NCI-H187 treated with DMSO at 0.1 percent for 48 hours (cell line): ENCODE data around the gene PMEPA1.
"Not testable (repeated sequence)": the region's sequence is repeated elsewhere in the genome, so short reads cannot be mapped to it uniquely, and the experiment has no call there.

ENCODE experiments used
- DNase-seq: peaks from one replicate; lab custom pipeline; 2025; lab: John Stamatoyannopoulos, UW

Gene PMEPA1

DNA sequence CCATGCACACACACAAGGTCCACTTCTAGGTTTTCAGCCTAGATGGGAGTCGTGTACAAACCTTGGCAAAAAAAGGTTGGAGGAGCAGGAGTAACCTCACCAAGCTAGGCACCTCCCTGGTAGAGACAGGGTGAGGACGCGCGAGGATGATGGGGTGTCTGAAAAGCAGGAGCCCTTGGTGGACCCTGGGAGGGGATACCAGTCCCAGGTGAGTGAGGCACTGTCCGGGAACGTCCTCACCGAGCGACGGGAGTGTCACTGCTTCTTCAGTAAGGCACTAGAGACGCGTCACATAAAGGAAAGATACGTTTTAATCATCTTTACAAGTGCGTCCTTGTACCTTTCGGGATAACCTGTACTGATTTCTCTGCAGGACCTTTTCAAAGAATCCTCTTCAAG lies 60.2 kb downstream of the PMEPA1 start:
- DNase-seq, result no peak

DNA sequence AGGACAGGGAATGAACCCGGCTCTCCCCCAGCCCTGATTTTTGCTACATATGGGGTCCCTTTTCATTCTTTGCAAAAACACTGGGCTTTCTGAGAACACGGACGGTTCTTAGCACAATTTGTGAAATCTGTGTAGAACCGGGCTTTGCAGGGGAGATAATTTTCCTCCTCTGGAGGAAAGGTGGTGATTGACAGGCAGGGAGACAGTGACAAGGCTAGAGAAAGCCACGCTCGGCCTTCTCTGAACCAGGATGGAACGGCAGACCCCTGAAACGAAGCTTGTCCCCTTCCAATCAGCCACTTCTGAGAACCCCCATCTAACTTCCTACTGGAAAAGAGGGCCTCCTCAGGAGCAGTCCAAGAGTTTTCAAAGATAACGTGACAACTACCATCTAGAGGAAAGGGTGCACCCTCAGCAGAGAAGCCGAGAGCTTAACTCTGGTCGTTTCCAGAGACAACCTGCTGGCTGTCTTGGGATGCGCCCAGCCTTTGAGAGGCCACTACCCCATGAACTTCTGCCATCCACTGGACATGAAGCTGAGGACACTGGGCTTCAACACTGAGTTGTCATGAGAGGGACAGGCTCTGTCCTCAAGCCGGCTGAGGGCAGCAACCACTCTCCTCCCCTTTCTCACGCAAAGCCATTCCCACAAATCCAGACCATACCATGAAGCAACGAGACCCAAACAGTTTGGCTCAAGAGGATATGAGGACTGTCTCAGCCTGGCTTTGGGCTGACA lies 60.8 kb downstream of the PMEPA1 start:
- no peak for DNase-seq

DNA sequence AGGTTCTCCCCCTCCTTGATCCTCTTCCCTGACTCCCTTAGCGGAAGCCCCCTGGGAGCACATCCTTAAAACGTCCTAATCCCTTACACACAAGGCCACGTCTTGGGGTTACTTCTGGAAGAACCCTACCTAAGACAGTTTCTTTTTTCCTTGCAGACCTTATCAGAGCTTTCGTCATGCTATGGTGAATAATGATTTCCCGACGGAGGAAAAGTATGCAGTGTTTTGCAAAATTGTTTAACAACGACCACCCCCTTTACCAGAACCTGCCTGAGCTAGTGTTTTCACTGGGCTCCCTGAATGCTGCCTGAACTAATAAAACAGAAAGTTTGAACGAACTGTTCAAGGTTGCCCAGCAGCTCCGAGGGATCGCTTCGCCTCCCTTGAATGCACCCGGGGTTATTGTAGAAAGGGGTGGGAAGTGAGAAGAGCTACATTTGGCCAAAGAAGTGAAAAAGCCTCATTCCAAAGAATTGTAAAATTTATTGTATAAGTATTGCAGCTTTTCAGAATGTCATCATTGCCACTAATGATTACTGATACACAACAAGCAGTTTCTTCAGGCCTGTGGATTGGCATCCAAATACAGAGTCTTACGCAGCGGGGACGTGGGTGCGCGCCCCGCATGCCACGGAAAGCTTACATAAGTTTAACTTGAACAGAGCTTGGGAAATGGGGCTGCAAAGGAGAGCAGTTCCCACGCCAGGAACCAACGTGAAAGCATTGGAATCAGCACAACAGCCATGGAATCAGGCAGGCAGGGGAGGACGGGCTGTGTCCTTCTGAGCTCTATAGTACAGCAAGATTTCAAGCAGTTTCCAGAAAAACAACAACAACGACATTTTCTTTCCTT lies 61.7 kb downstream of the PMEPA1 start:
- no peak for DNase-seq

DNA sequence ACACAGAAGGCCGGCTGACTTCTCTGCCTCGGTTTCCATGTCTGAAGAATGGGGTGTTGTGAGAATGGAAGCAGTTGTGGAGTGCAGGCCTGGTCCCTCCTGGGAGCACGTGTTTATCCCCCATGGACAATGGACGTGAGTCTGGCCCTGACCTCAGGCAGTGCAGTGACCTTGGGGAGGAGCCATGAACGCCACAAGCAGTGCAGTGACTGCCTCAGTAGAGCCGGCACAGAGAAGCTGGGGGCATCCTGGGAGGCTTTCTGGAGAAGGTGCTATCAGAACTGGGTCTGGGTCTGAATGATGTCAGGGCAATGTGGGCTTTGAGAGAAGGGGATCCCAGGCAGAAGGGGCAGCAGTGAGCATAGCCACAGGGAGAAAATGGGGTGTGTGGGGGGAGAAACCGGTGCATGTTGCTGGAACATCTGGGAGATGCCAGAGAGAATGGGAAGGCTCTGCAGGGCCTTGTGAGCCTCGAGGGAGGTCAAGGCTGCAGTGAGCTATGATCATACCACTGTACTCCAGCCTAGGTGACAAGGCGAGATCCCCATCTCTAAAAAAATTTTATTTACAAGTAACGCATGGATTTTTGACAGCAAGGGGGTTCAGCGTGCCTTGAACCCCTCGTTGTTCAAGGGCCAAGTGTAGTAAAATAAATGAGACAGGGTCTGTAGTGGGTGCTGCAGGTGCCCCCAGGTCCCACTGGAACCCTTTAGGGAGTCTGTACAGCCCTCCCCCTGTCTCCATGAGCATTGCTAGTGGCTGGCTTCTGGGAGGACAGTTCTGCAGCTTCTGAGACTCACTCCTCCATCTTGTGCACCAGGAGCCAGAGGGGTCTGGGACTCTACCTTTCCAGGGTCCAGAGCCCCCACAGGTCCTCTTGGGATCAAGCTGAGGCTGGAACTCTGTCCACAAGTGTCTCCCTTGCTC lies 62.5 kb downstream of the PMEPA1 start:
- no peak for DNase-seq

DNA sequence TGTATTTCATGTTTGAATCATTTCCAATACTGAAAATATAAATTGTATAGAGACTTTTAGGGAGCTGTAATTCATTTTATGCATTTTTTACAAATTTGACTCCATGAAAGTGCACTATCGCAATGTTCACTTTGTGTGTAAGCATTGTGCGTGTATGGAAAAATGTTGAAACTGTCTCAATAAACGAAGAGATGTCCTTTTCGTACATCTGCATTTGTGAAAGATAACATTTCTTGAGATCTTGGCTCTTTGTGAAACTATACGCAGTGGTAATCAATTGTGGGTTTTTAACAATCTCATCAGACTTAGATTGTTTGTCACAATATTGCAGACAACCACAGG lies 70.9 kb downstream of the PMEPA1 start:
- no peak for DNase-seq

DNA sequence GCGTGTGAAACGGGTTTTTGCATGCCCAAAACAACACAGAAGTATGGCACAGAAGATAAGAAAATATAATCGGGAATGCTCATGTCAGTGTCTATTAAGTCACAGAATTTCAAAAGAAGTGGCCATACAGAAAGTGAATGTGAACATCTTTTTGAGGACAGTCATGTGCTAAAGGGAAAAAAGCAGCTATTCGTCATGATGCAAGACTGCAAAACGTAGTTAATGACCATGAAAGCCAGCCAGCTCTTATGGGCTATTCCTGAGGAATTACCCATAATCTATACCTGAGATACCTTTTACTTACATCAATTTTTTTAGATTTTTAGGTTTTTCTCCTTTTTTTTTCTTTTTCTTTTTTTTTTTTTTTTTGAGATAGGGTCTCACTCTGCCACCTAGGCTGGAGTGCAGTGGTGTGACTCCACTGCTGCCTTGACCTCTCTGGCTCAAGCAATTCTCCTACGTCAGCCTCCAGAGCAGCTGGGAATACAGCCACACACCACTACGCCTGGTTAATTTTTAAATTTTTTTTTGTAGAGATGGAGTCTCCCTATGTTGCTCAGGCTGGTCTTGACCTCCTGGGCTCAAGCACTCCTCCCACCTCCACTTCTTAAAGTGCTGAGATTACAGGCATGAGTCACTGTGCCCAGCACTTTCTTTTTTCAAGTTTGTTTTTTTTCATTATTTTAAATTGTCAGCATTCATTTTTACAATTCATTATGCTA lies 71.5 kb downstream of the PMEPA1 start:
- no peak for DNase-seq

DNA sequence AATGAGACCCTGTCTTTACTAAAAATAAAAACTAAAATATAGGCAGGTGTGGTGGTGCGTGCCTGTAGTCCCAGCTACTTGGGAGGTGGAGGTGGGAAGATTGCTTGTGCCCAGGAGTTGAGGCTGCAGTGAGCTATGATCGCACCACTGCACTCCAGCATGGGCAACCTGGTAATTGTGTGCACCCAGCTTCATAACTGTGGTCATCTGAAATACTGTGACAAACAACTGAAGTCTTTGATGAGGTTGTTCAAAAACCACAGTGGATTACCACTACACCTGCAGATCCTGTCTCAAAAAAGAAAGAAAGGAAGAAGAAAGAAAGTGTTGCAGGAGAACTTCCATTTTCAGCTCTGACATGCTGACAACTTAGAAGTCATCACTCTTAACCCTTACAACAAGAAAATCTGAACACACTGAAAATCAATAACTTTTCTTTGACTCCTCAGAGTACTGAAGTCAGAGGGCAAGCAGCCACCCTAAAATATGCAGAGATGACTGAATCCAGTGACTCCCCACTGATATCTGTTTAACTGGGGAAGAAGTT lies 75.8 kb downstream of the PMEPA1 start:
- DNase-seq, result no peak

DNA sequence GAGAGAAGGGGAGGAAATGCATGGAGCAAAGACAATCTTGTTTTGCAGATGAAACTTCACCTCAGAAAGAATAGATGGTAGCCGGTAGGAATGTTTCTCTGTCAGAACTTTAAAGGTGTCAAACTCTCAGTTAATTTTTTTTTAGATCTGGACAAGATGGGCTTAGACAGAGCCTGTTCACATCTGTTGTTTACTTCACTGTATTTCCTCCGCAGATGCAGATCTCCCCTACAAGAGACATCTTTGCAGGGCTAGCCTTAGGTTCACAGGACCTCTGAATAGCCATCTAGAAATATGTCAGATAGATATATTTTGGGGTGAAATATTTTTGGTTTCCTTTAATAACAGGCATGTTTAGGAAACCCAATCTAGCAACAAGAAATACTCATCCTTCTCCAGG lies 77.5 kb downstream of the PMEPA1 start:
- no peak for DNase-seq

DNA sequence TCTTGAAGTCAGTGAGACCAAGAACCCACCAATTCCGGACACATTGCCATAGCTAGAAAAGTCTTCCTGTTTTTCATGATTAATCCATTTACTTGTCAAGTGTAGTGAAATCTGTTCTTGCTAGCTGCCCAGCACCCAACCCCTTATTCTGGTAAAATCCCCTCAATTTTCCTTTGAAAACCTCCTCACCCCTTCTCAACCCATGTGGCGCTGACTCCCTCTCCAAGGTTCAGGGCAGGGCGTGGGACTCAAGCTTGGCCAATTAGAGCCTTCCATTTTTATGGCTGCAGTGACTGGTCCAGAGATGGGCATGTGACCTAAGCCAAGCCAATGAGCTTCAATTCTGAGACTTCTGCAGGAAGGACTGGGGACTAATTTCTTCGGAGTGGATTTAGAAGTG lies 79.8 kb downstream of the PMEPA1 start:
- DNase-seq, result no peak

DNA sequence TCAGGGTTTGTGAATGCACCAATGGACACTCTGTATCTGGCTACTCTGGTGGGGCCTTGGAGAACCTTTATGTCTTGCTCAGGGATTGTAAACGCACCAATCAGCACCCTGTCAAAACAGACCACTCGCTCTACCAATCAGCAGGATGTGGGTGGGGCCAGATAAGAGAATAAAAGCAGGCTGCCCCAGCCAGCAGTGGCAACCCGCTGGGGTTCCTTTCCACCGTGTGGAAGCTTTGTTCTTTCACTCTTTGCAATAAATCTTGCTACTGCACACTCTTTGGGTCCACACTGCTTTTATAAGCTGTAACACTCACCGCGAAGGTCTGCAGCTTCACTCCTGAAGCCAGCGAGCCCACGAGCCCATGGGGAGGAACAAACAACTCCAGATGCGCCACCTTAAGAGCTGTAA lies 80.3 kb downstream of the PMEPA1 start:
- not testable (repeated sequence) for DNase-seq

DNA sequence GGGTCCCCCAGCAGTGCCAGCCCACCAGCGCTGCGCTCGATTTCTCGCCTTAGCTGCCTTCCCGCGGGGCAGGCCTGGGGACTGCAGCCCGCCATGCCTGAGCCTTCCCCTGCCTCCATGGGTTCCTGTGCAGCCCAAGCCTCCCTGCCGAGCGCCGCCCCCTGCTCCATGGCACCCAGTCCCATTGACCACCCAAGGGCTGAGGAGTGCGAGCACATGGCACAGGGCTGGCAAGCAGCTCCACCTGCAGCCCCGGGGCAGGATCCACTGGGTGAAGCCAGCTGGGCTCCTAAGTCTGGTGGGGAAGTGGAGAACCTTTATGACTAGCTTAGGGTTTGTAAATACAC lies 80.9 kb downstream of the PMEPA1 start:
- not testable (repeated sequence) for DNase-seq

DNA sequence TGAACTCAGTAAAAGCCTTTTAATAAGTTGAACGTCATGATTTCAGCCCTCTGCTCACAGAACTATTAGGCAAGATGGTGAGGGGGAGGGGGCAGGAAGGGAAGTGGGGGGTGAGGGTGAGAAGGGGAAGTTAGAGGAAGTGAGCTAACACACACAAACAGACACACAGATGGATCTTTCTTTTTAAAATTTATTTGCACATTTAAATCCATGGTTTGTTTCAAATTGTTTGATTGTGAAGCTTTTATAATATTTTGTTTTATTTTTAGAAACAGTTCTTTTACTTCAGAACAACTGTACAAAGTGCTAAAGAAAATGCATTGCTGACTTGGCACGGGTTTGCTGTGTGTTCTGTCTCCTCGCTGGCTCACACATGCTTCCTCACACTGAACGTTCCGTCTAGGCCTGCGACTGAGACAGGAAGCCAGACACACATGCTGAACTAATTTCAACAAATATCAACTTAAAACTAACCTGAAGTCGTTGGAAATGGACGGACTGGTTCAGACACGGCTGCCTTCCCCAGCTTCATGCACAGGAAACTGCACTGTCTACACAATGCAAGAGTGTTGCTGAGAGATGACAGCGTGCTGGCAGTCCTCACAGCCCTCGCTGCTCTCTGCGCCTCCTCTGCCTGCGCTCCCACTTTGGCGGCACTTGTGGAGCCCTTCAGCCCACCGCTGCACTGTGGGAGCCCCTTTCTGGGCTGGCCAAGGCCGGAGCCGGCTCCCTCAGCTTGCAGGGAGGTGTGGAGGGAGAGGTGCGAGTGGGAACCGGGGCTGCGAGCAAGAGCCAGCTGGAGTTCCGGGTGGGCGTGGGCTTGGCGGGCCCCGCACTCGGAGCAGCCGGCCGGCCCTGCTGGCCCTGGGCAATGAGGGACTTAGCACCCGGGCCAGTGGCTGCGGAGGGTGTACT lies 81.5 kb downstream of the PMEPA1 start:
- no peak for DNase-seq

DNA sequence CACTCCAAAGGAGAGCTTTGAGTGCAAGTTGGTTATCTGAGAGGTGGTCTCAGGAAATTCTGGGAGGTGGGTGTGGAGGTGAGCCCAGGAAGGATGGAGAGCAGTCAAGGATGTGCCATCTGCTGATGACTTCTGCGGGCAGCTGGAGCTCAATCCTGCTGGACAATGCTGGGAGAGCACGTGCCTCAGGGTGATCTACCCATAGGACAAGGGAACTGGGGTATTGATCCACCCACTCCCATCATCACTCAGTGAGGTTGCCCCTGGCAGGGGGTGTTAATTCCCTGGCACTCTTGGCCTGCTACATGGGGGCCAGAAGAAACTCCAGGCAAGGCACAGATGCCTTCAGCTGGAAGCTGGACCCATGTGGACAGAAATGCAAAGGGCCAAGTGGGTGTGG lies 82.5 kb downstream of the PMEPA1 start:
- DNase-seq, result no peak

DNA sequence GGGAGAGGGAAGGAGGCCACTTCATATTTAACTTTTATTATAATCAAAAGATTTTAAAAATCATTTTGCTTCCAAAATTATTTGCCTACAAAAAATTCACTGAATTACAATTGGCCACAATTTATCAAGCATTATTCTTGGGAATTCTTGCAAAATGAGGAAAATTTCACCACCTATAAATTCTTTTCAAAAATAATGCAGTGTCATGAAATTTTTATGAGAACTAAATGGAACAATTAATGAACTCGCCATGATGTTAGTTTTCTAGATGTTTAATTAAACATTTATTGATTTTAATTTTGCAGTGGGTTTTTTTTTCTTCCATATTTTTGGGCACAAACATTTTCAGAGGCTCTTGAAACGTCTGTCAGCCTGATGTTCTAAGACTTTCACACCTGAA lies 83.8 kb downstream of the PMEPA1 start:
- DNase-seq, result no peak

DNA sequence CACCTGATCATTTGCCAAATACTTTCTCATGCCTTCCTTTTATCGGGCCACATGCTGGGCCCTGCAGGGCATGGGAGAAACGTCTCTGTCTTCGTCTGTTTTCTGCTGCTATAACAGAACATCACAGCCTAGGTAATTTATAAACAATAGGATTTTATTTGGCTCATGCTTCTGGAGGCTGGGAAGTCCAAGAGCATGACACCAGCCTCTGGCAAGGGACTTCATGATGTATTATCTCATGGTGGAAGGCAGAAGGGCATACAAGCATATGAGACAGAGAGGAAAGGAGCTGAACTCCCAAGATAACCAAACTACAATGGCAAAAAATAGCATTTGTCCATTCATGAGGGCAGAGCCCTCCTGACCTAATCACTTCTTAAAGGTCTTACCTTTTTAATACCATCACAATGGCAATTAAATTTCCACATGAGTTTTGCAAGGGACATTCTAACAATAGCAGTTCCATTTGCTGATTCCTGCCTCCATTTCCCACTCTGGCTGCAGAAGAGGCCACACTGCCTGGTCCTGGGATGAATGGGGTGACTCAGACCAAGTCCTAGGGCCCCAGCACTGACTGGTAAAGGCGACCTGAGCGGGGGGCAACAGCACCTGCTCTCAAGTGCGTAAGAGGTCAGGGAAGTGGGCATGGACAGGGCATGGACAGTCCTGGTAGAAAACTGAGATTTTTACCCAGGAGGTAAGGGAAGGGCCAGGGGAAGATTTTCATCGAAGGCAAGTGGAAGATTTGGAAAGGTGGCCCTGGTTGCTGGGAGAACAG lies 84.4 kb downstream of the PMEPA1 start:
- no peak for DNase-seq

DNA sequence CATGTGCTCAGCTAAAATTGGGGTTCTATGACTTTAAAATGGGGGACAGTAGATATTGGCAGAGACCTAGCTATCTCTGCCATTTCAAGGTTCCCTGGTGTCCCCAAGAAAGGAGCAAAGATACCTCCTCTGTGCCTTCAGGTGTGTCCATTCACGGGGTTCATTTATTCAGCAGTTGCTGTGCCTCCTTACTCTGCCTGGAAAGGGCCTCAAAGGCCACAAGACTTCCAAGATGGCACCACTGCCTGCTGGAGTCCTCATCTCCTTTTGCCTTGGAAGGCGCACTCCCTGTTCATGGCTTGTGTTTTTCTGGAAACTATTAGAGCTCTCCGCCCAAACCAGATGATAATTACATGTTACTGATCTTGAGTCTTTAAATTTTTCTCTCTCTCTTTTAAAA lies 85.7 kb downstream of the PMEPA1 start:
- DNase-seq, result no peak

DNA sequence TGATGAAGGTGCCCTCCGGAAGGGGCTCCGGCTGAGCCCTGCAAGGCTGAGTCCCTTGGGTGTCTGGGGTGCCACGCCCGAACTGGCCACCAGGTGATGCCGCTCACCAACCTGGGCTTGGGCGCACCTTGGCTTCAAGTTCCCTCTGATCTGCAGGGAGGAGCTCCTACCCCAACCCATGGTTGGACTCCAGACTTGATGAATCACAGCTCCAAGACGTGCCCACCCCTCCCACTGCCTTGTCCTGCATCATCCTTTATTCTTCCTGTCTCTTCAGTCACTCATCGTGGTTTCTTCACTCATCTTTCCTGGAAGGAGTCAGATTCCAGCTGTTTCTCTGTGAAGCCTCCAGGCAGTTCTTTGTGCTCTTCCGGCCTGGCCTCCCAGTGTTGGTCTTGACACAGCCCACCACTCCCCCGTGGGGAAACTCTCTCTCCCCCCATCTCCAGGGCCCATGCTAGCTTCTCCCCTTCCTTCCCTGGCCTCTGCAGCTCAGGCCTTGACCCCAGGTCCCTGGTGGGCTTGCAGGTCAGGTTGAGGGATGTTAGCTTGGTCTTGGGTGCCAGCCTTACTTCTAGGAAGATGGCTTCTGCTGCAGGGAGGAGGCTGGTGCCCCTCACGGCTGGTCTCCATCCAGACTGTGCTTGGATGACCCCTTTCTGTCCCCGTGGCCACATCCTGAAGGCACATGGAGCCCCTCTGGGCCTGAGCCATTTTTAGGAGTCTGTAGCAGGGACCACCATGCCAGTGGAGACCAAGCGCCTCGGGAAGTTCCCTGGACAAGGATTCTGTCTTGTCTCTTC lies 87.0 kb downstream of the PMEPA1 start:
- no peak for DNase-seq

DNA sequence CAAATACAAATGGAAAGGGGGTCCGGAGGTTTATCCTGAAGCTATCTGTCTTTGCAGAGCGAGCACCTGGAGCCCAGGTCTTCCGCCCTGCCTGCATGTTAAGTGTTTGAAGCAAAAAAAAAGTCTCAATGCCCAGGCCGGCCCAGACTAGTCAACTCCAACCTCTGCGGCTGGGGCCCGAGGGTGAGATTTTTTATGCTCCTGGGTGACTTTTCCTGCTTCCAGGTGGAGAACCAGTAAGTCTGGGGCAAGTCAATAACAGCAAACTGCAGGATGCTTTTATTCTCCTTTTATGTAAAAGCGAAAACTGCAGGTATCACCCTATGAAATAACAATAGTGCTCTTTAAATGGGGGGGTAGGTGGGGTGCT lies 87.6 kb downstream of the PMEPA1 start:
- no peak for DNase-seq
